ENCODE results near the gene GPRASP2. TPM values are rescaled to one million over a fixed set of nuclear protein-coding genes. Genes with fewer than 3 reads are reported as not detected.

Gene GPRASP2
- total and polyA plus RNA-seq, 5 experiments from 2014 or later: 3.2 to 11.0 (median 5.3) TPM

GRCh38 chrX:102765217-102765616 is 53.0 kb downstream of the GPRASP2 start:
- POLR2A ChIA-PET: no interaction called here
- DNase-seq (no peak), ATAC-seq (no peak)
- no peaks in the 10 kb centered on the region for H3K36me3 Mint-ChIP-seq
- H3K27me3 Mint-ChIP-seq: no peaks in the 10 kb centered on the region
- peaks cover 7 to 14% (median 12%) of the 10 kb centered on the region in 4 donors for H3K4me1 Mint-ChIP-seq
- H3K27ac Mint-ChIP-seq: no peak overlapping the region
- peaks cover 0 to 2% (median 0%) of the 10 kb centered on the region in 9 donors for H3K9me3 Mint-ChIP-seq
- no peak overlapping the region for H3K4me3 Mint-ChIP-seq

- Mint-ChIP-seq H3K4me1 (peaks cover 8 to 15% (median 13%) of the 10 kb centered on the region in 4 donors), H3K9me3 (peaks cover 0 to 2% (median 0%) of the 10 kb centered on the region in 9 donors), H3K27me3 (no peaks in the 10 kb centered on the region), H3K4me3 (no peak overlapping the region), H3K36me3 (no peaks in the 10 kb centered on the region), H3K27ac (peak overlapping the region in 1 of 10 donors; percentile 29)
- POLR2A ChIA-PET: no interaction called here
- DNase-seq: no peak
- no peak for ATAC-seq
Measured at GRCh38 chrX:102765809-102766208, 53.6 kb downstream of the GPRASP2 start.

GRCh38 chrX:102767287-102767686 is 55.0 kb downstream of the GPRASP2 start:
- POLR2A ChIA-PET: no interaction called here
- Mint-ChIP-seq H3K36me3 (no peaks in the 10 kb centered on the region), H3K27ac (peak overlapping the region in 3 of 10 donors; percentile 17 to 79 (median 46)), H3K4me3 (peak overlapping the region in 2 of 10 donors; percentile 32 to 70), H3K4me1 (peaks cover 8 to 20% (median 15%) of the 10 kb centered on the region in 4 donors), H3K9me3 (peaks cover 0 to 1% (median 0%) of the 10 kb centered on the region in 9 donors), H3K27me3 (no peaks in the 10 kb centered on the region)
- no peak for DNase-seq
- no peak for ATAC-seq

Other genes starting within 250 kb of the GPRASP2 start
- gene TCP11X2, start 240.6 kb upstream of the GPRASP2 start, total RNA-seq: not detected
- gene TCP11X2, start 240.6 kb upstream of the GPRASP2 start, polyA plus RNA-seq: not detected
- not detected for gene TMSB15A, start 195.7 kb upstream of the GPRASP2 start, total RNA-seq
- gene TMSB15A, start 195.7 kb upstream of the GPRASP2 start, polyA plus RNA-seq: not detected
- gene ARMCX5, start 112.9 kb upstream of the GPRASP2 start, total RNA-seq: 10 to 100 TPM; 17.1 to 17.3 TPM
- gene ARMCX5, start 112.9 kb upstream of the GPRASP2 start, polyA plus RNA-seq: 10 to 100 TPM in 1 of 3 donors, 1 to 10 TPM in 2; 6.9 to 12.4 (median 7.3) TPM
- 10 to 100 TPM; 68.5 to 74.0 TPM for gene GPRASP1, start 61.0 kb upstream of the GPRASP2 start, total RNA-seq
- 10 to 100 TPM in 2 of 3 donors, 1 to 10 TPM in 1; 3.4 to 10.9 (median 10.6) TPM for gene GPRASP1, start 61.0 kb upstream of the GPRASP2 start, polyA plus RNA-seq
- gene GPRASP3, start 8.3 kb downstream of the GPRASP2 start, total RNA-seq: 1 to 10 TPM; 2.4 to 5.1 TPM
- gene GPRASP3, start 8.3 kb downstream of the GPRASP2 start, polyA plus RNA-seq: 1 to 10 TPM; 1.1 to 1.5 (median 1.4) TPM
- gene RAB40AL, start 224.8 kb downstream of the GPRASP2 start, total RNA-seq: under 1 TPM in 1 of 2 experiments, not detected in 1; 0.96 TPM
- gene RAB40AL, start 224.8 kb downstream of the GPRASP2 start, polyA plus RNA-seq: not detected